PC-9 (cell line): ENCODE data around the gene ANKRD66. TPM values are rescaled to one million over a fixed set of nuclear protein-coding genes. Genes with fewer than 3 reads are reported as not detected.

Source experiments
- BruUV-seq: library from RNA; stranded (reverse); fragments of 400-500 nt; replicated peaks from 2 replicates; lab custom pipeline; 2021; lab: Mats Ljungman, UMichigan
- CTCF ChIA-PET: fragments of 300-600 bp; sonication (Branson Sonifier 250); formaldehyde crosslinking; loops from one replicate; lab custom pipeline; 2022; ENCODE audit warnings: antibody characterized with exemption; lab: Charles Lee
- POLR2A ChIA-PET: fragments of 300-600 bp; sonication (Branson Sonifier 250); formaldehyde crosslinking; loops from one replicate; lab custom pipeline; 2022; ENCODE audit warnings: antibody characterized with exemption; ENCODE audit not compliant: unreplicated experiment; lab: Charles Lee
- DNase-seq, 2 experiments: peaks; one replicate each; pipeline versions ENCODE4 v3.0.0 to v3.0.0-alpha.2; 2015 to 2022; ENCODE audit warnings: mixed read lengths in 1 of 2
- H2AFZ ChIP-seq: fragments of 200-600 bp; sonication (generic); 2 replicates; pipeline ENCODE4 v1.8.1; 2017; ENCODE audit warnings: antibody characterized with exemption
- H3F3A ChIP-seq: fragments of 200-600 bp; sonication (generic); 2 replicates; pipeline ENCODE4 v1.8.1; 2017; ENCODE audit warnings: antibody characterized with exemption, mild to moderate bottlenecking, low read depth; ENCODE audit not compliant: insufficient read depth
- H3K27ac ChIP-seq: fragments of 200-600 bp; sonication (generic); 2 replicates; pipeline ENCODE4 v1.6.1; 2016; ENCODE audit warnings: mixed run types
- H3K27me3 ChIP-seq: fragments of 200-600 bp; sonication (generic); 2 replicates; pipeline ENCODE4 v1.6.1; 2016; ENCODE audit warnings: low read depth, mixed run types; ENCODE audit not compliant: insufficient read depth
- H3K36me3 ChIP-seq: fragments of 200-600 bp; sonication (generic); 2 replicates; pipeline ENCODE4 v1.6.1; 2016; ENCODE audit warnings: low read depth, mixed run types
- H3K4me1 ChIP-seq: fragments of 200-600 bp; sonication (generic); replicated peaks from 2 replicates; pipeline ENCODE4 v1.6.1; 2016; ENCODE audit warnings: mixed run types; ENCODE audit not compliant: insufficient read depth
- H3K4me2 ChIP-seq: fragments of 200-600 bp; sonication (generic); 2 replicates; pipeline ENCODE4 v1.6.1; 2017; ENCODE audit warnings: mixed run types
- H3K4me3 ChIP-seq: fragments of 200-600 bp; sonication (generic); 2 replicates; pipeline ENCODE4 v1.6.1; 2016; ENCODE audit warnings: mixed run types
- H3K79me2 ChIP-seq: fragments of 200-600 bp; sonication (generic); 2 replicates; pipeline ENCODE4 v1.6.1; 2017; ENCODE audit warnings: low read depth, mixed run types
- H3K9me2 ChIP-seq: fragments of 200-600 bp; sonication (generic); 2 replicates; pipeline ENCODE4 v1.8.1; 2017; ENCODE audit warnings: mild to moderate bottlenecking; ENCODE audit not compliant: insufficient read depth
- H3K9me3 ChIP-seq: fragments of 200-600 bp; sonication (generic); 2 replicates; pipeline ENCODE4 v1.8.1; 2016; ENCODE audit warnings: low read depth; ENCODE audit not compliant: insufficient read depth
- H4K20me1 ChIP-seq: fragments of 200-600 bp; sonication (generic); 2 replicates; pipeline ENCODE4 v1.8.1; 2017; ENCODE audit not compliant: insufficient read depth
- CTCF ChIP-seq: fragments of 200-600 bp; sonication (generic); conservative IDR thresholded peaks from 2 replicates; pipeline ENCODE4 v1.6.1; 2017; ENCODE audit warnings: mixed run types, antibody characterized with exemption, mild to moderate bottlenecking, moderate library complexity
- EZH2 ChIP-seq: fragments of 200-600 bp; sonication (generic); IDR thresholded peaks from 2 replicates; pipeline ENCODE4 v1.8.0; 2017; ENCODE audit warnings: antibody characterized with exemption, low read depth
- intact Hi-C: fragments of 100-400 bp; cut with micrococcal nuclease; formaldehyde crosslinking; loops from one replicate; pipeline ENCODE4 v1.10.0; 2022; ENCODE audit not compliant: unreplicated experiment
- total RNA-seq: library from RNA; stranded (reverse); gene quantifications from 2 replicates; pipeline ENCODE4 v1.2.3, GENCODE V29; 2021

ANKRD66 gene
- total RNA-seq, 1 experiment from 2014 or later: not detected

- Histone ChIP-seq H3K9me2 (no peaks in the 10 kb centered on the region), H3K27me3 (no peaks in the 10 kb centered on the region), H3K79me2 (no peaks in the 10 kb centered on the region), H3K4me1 (no peaks in the 10 kb centered on the region), H3K4me2 (no peak overlapping the region), H2AFZ (no peak overlapping the region), H3K27ac (no peak overlapping the region), H3K4me3 (no peak overlapping the region), H3K36me3 (no peaks in the 10 kb centered on the region), H4K20me1 (no peaks in the 10 kb centered on the region), H3F3A (no peaks in the 10 kb centered on the region), H3K9me3 (no peaks in the 10 kb centered on the region)
- intact Hi-C loops: no loop called here
- BruUV-seq: no TSS peak
- DNase-seq: no peak
- TF ChIP-seq EZH2 (no peak), CTCF (no peak)
- POLR2A ChIA-PET: interaction anchor here (0.7 kb wide), 1 partner anchor 289 kb away, joined by 6 read pairs; no protein-coding TSS in a partner anchor
- CTCF ChIA-PET: no interaction called here
Observed at GRCh38 chr6:46745973-46746372, 760 bp upstream of the ANKRD66 start.

GRCh38 chr6:46748940-46749503 lies 2.3 kb downstream of the ANKRD66 start:
- no peak for DNase-seq
- no peaks in the 10 kb centered on the region for H3K4me1 ChIP-seq
- no peaks in the 10 kb centered on the region for H3K27me3 ChIP-seq
- H2AFZ ChIP-seq: no peak overlapping the region
- H3K9me3 ChIP-seq: no peaks in the 10 kb centered on the region
- H3K4me2 ChIP-seq: no peak overlapping the region
- no peaks in the 10 kb centered on the region for H3K9me2 ChIP-seq
- no peaks in the 10 kb centered on the region for H3K36me3 ChIP-seq
- intact Hi-C loops: no loop called here
- TF ChIP-seq EZH2: no peak
- H3K27ac ChIP-seq: no peak overlapping the region
- no TSS peak for BruUV-seq
- no peak overlapping the region for H3K4me3 ChIP-seq
- ChIA-PET POLR2A (no interaction called here), CTCF (no interaction called here)
- H3K79me2 ChIP-seq: no peaks in the 10 kb centered on the region
- no peaks in the 10 kb centered on the region for H4K20me1 ChIP-seq
- no peaks in the 10 kb centered on the region for H3F3A ChIP-seq

- intact Hi-C loops: no loop called here
- no TSS peak for BruUV-seq
Observed at GRCh38 chr6:46749731-46750130, 3.0 kb downstream of the ANKRD66 start.

More at GRCh38 chr6:46749731-46750130, 3.0 kb downstream of the ANKRD66 start:
- Histone ChIP-seq H3K4me1 (no peaks in the 10 kb centered on the region), H3K27me3 (no peaks in the 10 kb centered on the region), H3K27ac (no peak overlapping the region), H3K4me2 (no peak overlapping the region), H3K79me2 (no peaks in the 10 kb centered on the region), H3F3A (no peaks in the 10 kb centered on the region), H2AFZ (no peak overlapping the region), H3K9me3 (no peaks in the 10 kb centered on the region), H4K20me1 (no peaks in the 10 kb centered on the region), H3K36me3 (no peaks in the 10 kb centered on the region), H3K4me3 (no peak overlapping the region), H3K9me2 (no peaks in the 10 kb centered on the region)
- DNase-seq: no peak
- POLR2A ChIA-PET: interaction anchor here (0.6 kb wide), 1 partner anchor 1585 kb away, joined by 6 read pairs; no protein-coding TSS in a partner anchor
- TF ChIP-seq CTCF (no peak), EZH2 (no peak)
- CTCF ChIA-PET: interaction anchor here (0.6 kb wide), 1 partner anchor 15 kb away, joined by 3 read pairs; no protein-coding TSS in a partner anchor
